Activated effector memory CD4-positive, alpha-beta T cell treated with Interleukin-2 at 50 U/mL for 16 hours (primary cell): ENCODE data around the gene FOCAD.
A peak's percentile ranks its signal among the peaks of the same experiment; 100 is the strongest.

ENCODE experiments used
- DNase-seq: peaks from one replicate; pipeline ENCODE4 v3.0.0-alpha.2; 2020

Gene FOCAD

DNA sequence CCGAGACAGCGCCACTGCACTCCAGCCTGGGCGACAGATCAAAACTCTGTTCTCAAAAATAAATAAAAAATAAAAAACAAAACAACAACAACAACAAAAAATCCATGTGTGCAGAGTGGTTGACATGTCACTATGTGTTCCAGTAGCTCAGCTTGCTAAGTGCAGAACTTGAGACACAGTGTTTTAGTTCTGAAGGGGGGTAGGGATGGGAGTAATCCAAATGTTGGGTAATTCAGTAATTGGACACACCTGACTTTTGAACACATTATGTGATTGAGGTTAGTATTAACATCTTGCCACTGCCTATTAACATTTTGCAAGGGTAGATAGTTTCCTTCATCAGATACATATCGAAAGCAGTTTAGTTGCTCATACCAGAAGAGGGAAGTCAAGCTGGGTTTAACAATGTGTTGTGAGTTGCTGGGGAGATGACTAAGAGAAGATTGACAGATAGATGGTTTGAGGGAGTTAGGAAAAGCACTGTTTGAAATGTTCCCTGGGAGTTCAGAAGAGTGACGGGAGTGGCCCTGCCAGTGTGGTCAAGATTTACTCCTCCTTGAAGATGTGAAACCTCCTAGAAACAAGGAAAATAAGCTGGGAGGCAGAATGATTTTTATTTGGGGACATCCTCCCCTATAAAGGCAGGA, 346.5 kb downstream of the FOCAD start:
- no peak for DNase-seq

DNA sequence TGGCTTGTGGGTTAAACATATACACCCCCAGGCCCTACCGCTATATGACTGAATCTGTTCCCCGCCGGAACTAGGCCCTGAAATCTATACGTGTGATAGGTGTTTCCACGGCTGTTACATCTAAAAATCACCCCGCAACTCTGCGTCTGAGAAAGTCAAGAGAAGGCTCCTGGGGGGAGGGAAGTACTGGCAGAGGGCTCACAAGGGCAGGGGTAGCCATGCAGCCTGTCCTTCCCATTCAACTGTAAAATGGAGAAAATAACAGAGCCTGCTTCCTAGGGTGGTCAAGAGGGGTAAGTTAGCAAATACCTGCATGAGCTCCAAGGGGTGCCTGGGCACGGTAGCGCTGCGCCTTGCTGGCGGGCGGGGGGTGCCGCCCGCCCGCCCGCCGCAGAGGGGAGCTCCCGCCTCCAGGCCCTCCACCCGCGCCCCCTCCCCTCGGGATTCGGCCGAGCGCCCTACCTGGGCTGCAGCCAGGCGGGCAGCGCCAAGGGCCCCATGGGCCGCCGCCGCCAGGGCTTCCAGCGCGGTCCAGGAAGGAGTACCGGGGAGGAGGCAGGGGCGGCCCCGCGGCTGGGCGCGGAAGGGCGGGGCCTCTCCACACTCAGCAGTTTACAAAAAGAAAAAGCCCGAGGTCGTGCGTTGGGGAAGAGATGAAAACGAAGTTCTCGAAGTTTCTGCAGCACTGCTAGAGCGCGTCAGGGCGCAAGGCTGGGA, 347.2 kb downstream of the FOCAD start, which contains the start of gene HACD4:
Gene HACD4, minus strand, starts transcription at position 550 of the 717 bp plus-strand sequence. Its CDS starts 50 bp downstream, at position 500.
- DNase-seq: peak; percentile 67

DNA sequence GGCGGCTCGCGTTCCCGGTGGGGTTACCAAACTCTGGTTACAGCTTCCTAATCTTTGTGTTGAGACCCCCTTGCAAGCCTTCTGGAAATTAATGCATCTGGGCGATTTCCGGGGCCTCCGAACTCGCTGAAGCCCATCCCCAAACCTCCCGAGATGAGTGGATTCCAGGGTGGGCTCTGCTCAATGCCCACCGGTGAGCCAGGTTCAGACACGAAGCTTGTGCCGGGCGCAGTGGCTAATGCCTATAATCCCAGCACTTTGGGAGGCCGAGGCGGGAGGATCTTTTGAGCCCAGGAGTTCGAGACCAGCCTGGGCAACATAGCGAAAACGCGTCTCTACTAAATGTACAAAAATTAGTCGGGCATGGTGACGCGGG, 347.7 kb downstream of the FOCAD start:
- DNase-seq: no peak

DNA sequence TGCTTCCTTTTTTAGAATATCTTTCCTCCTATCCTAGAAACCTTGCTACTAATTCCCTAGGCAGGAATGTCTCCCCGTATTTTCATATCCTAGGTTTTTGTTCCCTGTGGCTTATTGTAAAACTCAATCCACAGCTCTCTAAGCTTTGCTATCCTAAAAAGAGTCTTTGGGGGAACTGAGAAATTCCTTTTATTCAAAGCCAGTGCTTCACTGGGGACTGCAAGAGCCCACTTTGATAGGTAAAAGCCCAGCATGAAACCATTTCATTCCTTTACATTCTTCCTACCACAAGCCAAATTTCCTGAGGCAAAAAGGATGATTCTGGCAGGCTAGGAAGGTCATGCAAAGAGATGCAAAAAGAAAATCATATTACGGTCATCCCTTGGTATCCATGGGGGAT, 353.2 kb downstream of the FOCAD start:
- DNase-seq: no peak

- no peak for DNase-seq
Observed at GRCh38 chr9:21039302-21039701, 355.2 kb downstream of the FOCAD start.

DNA sequence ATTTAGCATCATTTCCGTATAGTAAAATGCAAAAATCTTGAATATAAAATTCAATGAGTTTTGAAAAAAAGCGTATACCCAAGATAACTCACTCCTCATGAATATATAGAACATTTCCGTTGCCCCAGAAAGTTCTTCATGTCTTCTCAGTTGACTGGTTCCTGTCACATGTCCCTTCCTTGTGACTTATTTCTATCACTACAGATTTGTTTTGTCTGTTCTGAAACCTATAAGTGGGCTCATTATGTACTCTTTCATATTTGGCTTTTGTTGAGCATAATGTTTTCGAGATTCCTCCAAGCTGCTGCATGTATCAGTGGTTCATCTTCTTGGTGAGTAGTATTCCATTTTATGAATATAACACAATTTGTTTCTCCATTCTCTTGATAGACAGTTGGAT, 358.4 kb downstream of the FOCAD start:
- no peak for DNase-seq

DNA sequence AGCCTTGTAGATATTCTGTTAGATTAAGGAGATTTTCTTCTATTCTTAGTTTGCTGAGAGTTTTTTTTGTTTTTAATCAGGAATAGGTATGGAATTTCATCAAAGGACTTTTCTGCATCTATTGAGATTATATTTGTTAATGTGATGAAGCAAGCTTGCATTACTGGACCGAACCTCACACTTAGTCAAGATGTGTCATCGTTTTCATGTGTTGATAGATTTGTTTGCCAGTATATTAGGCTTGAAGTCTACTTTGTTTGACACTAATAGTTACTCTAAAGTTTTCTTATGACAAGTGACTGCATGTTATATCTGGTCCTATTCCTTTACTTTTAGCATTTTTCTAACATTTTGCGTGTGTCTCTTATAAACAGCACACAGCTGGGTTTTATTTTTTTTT, 359.8 kb downstream of the FOCAD start:
- no peak for DNase-seq
